Type B pancreatic cell (in vitro differentiated cells): ENCODE results near the gene CREB3. TPM values are rescaled to one million over a fixed set of nuclear protein-coding genes. Genes with fewer than 3 reads are reported as not detected.

Experiments
- DNase-seq: peaks from one replicate; pipeline ENCODE4 v3.0.0; 2021; ENCODE audit warnings: mixed read lengths; ENCODE audit not compliant: unreplicated experiment; ENCODE audit errors: extremely low spot score
- H3K27ac Mint-ChIP-seq: 2 replicates; pipeline ENCODE4 v1.8.0; 2021; ENCODE audit warnings: mild to moderate bottlenecking, mixed read lengths
- H3K27me3 Mint-ChIP-seq: 2 replicates; pipeline ENCODE4 v1.8.0; 2021; ENCODE audit warnings: mixed read lengths
- H3K36me3 Mint-ChIP-seq: 2 replicates; pipeline ENCODE4 v1.8.0; 2021; ENCODE audit warnings: mixed read lengths
- H3K4me1 Mint-ChIP-seq: one replicate; pipeline ENCODE4 v1.8.0; 2021; ENCODE audit warnings: mixed read lengths; ENCODE audit not compliant: unreplicated experiment
- H3K4me3 Mint-ChIP-seq: 2 replicates; pipeline ENCODE4 v1.8.0; 2021; ENCODE audit warnings: mild to moderate bottlenecking, mixed read lengths
- H3K9me3 Mint-ChIP-seq: 2 replicates; pipeline ENCODE4 v1.8.0; 2021; ENCODE audit warnings: mixed read lengths
- CTCF ChIP-seq: fragments of 200-600 bp; sonication (generic); conservative IDR thresholded peaks from 2 replicates; pipeline ENCODE4 v1.5.0; 2021; ENCODE audit warnings: antibody characterized with exemption, mild to moderate bottlenecking
- total RNA-seq: library from RNA; stranded (reverse); gene quantifications from 2 replicates; pipeline ENCODE4 v1.2.1, GENCODE V29; 2021; ENCODE audit warnings: low replicate concordance

CREB3 gene
- total RNA-seq, 1 donor from 2014 or later: 29.1 TPM

DNA sequence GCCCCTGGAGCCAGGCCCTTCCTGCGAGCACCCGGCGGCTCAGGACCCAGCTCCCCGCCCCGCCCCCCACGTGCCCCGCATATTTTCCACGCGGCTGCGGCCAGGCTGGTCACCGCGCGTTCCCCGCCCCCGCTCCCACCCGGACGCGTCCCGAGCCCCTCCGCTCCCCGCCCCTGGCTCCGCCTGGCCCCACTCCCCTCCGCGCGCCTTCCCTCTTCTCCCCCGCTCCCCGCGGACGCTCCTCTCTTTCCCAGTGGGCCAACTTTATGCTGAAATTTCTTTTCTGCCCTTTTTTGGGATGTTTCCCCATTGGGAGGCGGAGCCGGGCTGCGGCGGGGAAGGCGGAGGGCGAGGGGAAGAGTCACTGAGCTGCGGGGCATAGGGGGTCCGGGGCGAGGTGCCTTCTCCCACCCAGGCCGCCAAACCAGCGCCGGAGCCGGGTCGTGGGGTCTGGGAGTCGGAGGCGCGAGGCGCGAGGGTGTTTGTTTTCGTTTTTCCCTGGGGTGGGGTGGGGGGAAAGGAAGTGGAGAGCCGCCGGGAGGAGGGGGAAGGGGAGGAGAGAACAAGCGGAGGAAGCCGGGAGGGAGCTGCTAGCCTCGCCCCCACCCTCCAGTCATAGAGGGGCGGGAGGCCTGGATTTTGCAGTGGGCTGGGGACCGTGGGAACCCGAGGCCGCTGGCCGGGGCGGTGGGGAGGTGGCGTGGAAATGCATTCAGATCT is 41.7 kb upstream of the CREB3 start:
- TF ChIP-seq CTCF: no peak
- no peaks in the 10 kb centered on the region for H3K27me3 Mint-ChIP-seq
- DNase-seq: no peak
- H3K4me3 Mint-ChIP-seq: peak overlapping the region; percentile 91
- H3K27ac Mint-ChIP-seq: peak overlapping the region; percentile 66
- peaks cover 10% of the 10 kb centered on the region for H3K36me3 Mint-ChIP-seq
- H3K9me3 Mint-ChIP-seq: no peaks in the 10 kb centered on the region
- peaks cover 34% of the 10 kb centered on the region for H3K4me1 Mint-ChIP-seq

DNA sequence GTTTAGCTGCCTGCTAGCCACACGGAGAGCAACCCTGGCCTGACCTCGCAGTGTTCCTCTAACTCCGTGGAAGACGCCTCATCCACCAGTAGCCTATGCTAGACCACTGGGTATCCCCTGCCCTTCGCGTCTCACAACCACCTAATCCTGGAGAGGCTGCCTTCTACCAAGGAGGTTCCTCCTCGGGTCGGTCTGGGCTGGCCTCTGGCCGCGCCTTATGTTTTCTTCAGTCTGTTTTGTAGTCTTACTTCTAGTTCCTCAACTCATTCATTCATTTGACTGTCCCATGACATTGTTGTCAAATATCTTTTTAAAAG is 41.2 kb upstream of the CREB3 start:
- H3K4me1 Mint-ChIP-seq: peaks cover 34% of the 10 kb centered on the region
- no peak for DNase-seq
- no peak for TF ChIP-seq CTCF
- H3K27me3 Mint-ChIP-seq: no peaks in the 10 kb centered on the region
- H3K4me3 Mint-ChIP-seq: peak overlapping the region; percentile 91
- H3K36me3 Mint-ChIP-seq: peaks cover 9% of the 10 kb centered on the region
- peak overlapping the region; percentile 66 for H3K27ac Mint-ChIP-seq
- no peaks in the 10 kb centered on the region for H3K9me3 Mint-ChIP-seq

- no peak for TF ChIP-seq CTCF
- Mint-ChIP-seq H3K4me3 (peak overlapping the region; percentile 91), H3K4me1 (peaks cover 31% of the 10 kb centered on the region), H3K27me3 (no peaks in the 10 kb centered on the region), H3K27ac (peak overlapping the region; percentile 66), H3K36me3 (peaks cover 14% of the 10 kb centered on the region), H3K9me3 (no peaks in the 10 kb centered on the region)
- no peak for DNase-seq
Measured at GRCh38 chr9:35691757-35692301, 40.6 kb upstream of the CREB3 start.

- no peak for TF ChIP-seq CTCF
- Mint-ChIP-seq H3K27ac (no peak overlapping the region), H3K4me3 (no peak overlapping the region), H3K9me3 (no peaks in the 10 kb centered on the region), H3K36me3 (peaks cover 8% of the 10 kb centered on the region), H3K4me1 (peaks cover 10% of the 10 kb centered on the region), H3K27me3 (no peaks in the 10 kb centered on the region)
- no peak for DNase-seq
Measured at GRCh38 chr9:35695943-35696401, 36.5 kb upstream of the CREB3 start.

GRCh38 chr9:35696520-35697215 is 35.8 kb upstream of the CREB3 start:
- peaks cover 8% of the 10 kb centered on the region for H3K36me3 Mint-ChIP-seq
- H3K4me1 Mint-ChIP-seq: peaks cover 4% of the 10 kb centered on the region
- H3K27me3 Mint-ChIP-seq: no peaks in the 10 kb centered on the region
- no peaks in the 10 kb centered on the region for H3K9me3 Mint-ChIP-seq
- peak overlapping the region; percentile 33 for H3K27ac Mint-ChIP-seq
- DNase-seq: no peak
- H3K4me3 Mint-ChIP-seq: no peak overlapping the region
- peak; percentile 93 for TF ChIP-seq CTCF
